ENCODE results near the gene TCF4.

DNA sequence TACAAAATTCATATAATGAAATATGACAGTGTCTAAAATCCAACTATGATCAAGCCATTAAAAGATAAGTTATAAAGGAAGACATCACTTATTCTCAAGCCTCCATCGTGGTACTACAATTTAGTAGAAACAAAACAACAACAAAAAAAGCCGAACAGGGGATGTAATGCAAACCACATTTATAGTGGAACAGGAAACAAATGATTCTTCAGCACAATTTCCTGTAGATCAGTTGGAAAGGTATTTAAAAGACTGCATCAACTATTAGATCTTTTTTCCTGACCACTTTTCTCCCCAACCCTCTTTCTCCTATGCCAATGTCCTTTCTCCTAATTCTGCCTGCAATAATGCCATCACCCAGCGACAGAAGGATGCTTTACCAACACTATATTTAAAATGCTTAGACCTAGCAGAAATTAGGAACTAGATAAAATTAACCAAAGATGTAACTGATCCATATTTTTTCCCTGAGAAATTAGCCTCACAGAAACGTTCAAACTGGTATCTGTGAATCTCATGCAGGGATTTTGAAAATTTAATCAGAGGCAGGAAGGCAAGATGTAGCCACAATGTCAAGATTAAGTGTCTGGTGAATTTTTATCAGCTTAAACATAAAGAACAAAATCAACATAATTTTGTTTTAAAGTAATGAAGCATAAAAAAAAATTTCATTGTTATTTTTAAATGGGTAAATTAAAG lies 271.4 kb downstream of the TCF4 start:
- TF ChIP-seq, protein P1, sequence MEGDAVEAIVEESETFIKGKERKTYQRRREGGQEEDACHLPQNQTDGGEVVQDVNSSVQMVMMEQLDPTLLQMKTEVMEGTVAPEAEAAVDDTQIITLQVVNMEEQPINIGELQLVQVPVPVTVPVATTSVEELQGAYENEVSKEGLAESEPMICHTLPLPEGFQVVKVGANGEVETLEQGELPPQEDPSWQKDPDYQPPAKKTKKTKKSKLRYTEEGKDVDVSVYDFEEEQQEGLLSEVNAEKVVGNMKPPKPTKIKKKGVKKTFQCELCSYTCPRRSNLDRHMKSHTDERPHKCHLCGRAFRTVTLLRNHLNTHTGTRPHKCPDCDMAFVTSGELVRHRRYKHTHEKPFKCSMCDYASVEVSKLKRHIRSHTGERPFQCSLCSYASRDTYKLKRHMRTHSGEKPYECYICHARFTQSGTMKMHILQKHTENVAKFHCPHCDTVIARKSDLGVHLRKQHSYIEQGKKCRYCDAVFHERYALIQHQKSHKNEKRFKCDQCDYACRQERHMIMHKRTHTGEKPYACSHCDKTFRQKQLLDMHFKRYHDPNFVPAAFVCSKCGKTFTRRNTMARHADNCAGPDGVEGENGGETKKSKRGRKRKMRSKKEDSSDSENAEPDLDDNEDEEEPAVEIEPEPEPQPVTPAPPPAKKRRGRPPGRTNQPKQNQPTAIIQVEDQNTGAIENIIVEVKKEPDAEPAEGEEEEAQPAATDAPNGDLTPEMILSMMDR (IDR thresholded peaks at IDR 0.05), result no peak
- no peak for TF ChIP-seq EP300 (IDR thresholded peaks at IDR 0.05)
- no peak for TF ChIP-seq POLR2A (IDR thresholded peaks at IDR 0.05)
- no peak for TF ChIP-seq POLR2AphosphoS5 (IDR thresholded peaks at IDR 0.05)

All from stomach (tissue), 4 donors.